Right lobe of liver (tissue), 6 donors: ENCODE results near the gene SH3BP4. TPM values are rescaled to one million over a fixed set of nuclear protein-coding genes. Genes with fewer than 3 reads are reported as not detected.

Experiments used
- ATAC-seq, 4 donors: fragments of 200-7000 bp; cut with Tn5 transposase; one replicate each; pipeline ENCODE4 v1.9.1; 2020; ENCODE audit warnings: mild to moderate bottlenecking in 4 of 4, moderate library complexity in 4 of 4
- DNase-seq, 3 donors: peaks; one replicate each; pipeline ENCODE4 v3.0.0-alpha.2; 2020
- H3K27ac ChIP-seq, 3 donors: fragments of 200-600 bp; one replicate each; pipeline ENCODE4 v1.8.0; 2022
- H3K27me3 ChIP-seq, 2 donors: fragments of 200-600 bp; one replicate each; pipeline ENCODE4 v1.8.0; 2022
- H3K36me3 ChIP-seq, 4 donors: fragments of 200-600 bp; sonication (generic) in 1 of 4; one replicate each; pipeline versions ENCODE4 v1.5.1 to v1.8.0; 2017 to 2022; ENCODE audit warnings: control low read depth in 1 of 4
- H3K4me1 ChIP-seq, 4 donors: fragments of 200-600 bp; sonication (generic) in 1 of 4; one replicate each; pipeline versions ENCODE4 v1.5.1 to v1.8.0; 2017 to 2022; ENCODE audit warnings: control low read depth in 1 of 4
- H3K4me3 ChIP-seq, 3 donors: fragments of 200-600 bp; one replicate each; pipeline ENCODE4 v1.8.0; 2022
- H3K9me3 ChIP-seq, 4 donors: fragments of 200-600 bp; sonication (generic) in 1 of 4; one replicate each; pipeline versions ENCODE4 v1.5.1 to v1.8.0; 2017 to 2022; ENCODE audit warnings: control low read depth in 1 of 4
- CTCF ChIP-seq, 4 donors: fragments of 200-600 bp in 3 of 4; fragments of 450-650 bp in 1 of 4; IDR thresholded peaks; one replicate each; pipeline versions ENCODE4 v1.5.1 to v1.8.0; 2016 to 2022; ENCODE audit warnings: antibody characterized with exemption in 4 of 4, mild to moderate bottlenecking in 2 of 4
- POLR2A ChIP-seq: fragments of 450-650 bp; IDR thresholded peaks from one replicate; pipeline ENCODE4 v1.6.1; 2017; ENCODE audit warnings: antibody characterized with exemption, mild to moderate bottlenecking
- WGBS: methylation state at CpG from one replicate; pipeline ENCODE4 v1.1.6; 2018; ENCODE audit warnings: low coverage, low lambda C conversion rate; ENCODE audit not compliant: insufficient coverage; ENCODE audit errors: missing lambda C conversion rate; 5-methylcytosine and 5-hydroxymethylcytosine counted together
- intact Hi-C, 2 donors: fragments of 100-400 bp; cut with DNase I; formaldehyde crosslinking; loops; one replicate each; pipeline versions ENCODE4 v1.11.2 to v1.14.1; 2022
- total RNA-seq, 6 experiments: library from RNA; depleted of rRNA in 2 of 6; stranded (reverse); fragments of >200 nt in 2 of 6; fragmentation: NEBNext Ultra II Directional in 3 of 6; extraction: Animal tissue kit (Norgen Biotek cat#: 25700) in 3 of 6; gene quantifications; one replicate each; pipeline versions ENCODE4 v1.1.0 to v1.2.4, GENCODE V29; 2016 to 2023
- donor health status: DM: no; HTN: yes; CAD: no.
- donor health status: DM: no; HTN: no; CAD: no.
- donor health status: DM: no; HTN: no; CAD: no.
- donor health status: DM: no; HTN: yes; CAD: no.
- donor health status: DM: no; HTN: yes; CAD: no.

Gene SH3BP4
- total RNA-seq, 6 experiments from 2014 or later, result 18.8 to 30.4 (median 26.3) TPM

GRCh38 chr2:234985608-234986245 is 33.9 kb downstream of the SH3BP4 start:
- peaks cover 0 to 46% (median 20%) of the 10 kb centered on the region in 4 donors for H3K4me1 ChIP-seq
- no peaks in the 10 kb centered on the region for H3K27me3 ChIP-seq
- DNase-seq, result no peak
- no peaks in the 10 kb centered on the region for H3K9me3 ChIP-seq
- H3K36me3 ChIP-seq, result no peaks in the 10 kb centered on the region
- TF ChIP-seq CTCF (IDR thresholded peaks at IDR 0.05), result no peak
- no peak for TF ChIP-seq POLR2A
- H3K4me3 ChIP-seq, result no peak overlapping the region
- intact Hi-C loops, result no loop called here
- ATAC-seq, result no peak
- WGBS, result 98% methylated on average over 10 of the region's 17 CpGs
- no peak overlapping the region for H3K27ac ChIP-seq

- Histone ChIP-seq H3K27ac (no peak overlapping the region), H3K4me3 (no peak overlapping the region)
- WGBS, result 81% methylated on average over 7 of the region's 7 CpGs
These were observed 34.6 kb downstream of the SH3BP4 start for GRCh38 chr2:234986390-234986789.

GRCh38 chr2:234986876-234987720 is 35.3 kb downstream of the SH3BP4 start:
- Histone ChIP-seq H3K27ac (no peak overlapping the region), H3K36me3 (no peaks in the 10 kb centered on the region), H3K27me3 (no peaks in the 10 kb centered on the region), H3K4me3 (no peak overlapping the region), H3K4me1 (peaks cover 0 to 32% (median 12%) of the 10 kb centered on the region in 4 donors), H3K9me3 (no peaks in the 10 kb centered on the region)
- intact Hi-C loops, result no loop called here
- WGBS, result 89% methylated on average over 15 of the region's 17 CpGs
- ATAC-seq (no peak), DNase-seq (no peak)
- TF ChIP-seq CTCF (IDR thresholded peaks at IDR 0.05), result no peak
- no peak for TF ChIP-seq POLR2A

More at GRCh38 chr2:234986390-234986789, 34.6 kb downstream of the SH3BP4 start:
- intact Hi-C loops, result no loop called here
- no peaks in the 10 kb centered on the region for H3K36me3 ChIP-seq
- no peaks in the 10 kb centered on the region for H3K27me3 ChIP-seq
- TF ChIP-seq POLR2A (no peak), CTCF (IDR thresholded peaks at IDR 0.05) (no peak)
- ATAC-seq (no peak), DNase-seq (no peak)
- H3K4me1 ChIP-seq, result peaks cover 0 to 39% (median 17%) of the 10 kb centered on the region in 4 donors
- H3K9me3 ChIP-seq, result no peaks in the 10 kb centered on the region

- 96% methylated on average over 7 of the region's 7 CpGs for WGBS
- Histone ChIP-seq H3K27ac (no peak overlapping the region), H3K4me1 (peaks cover 0 to 26% (median 7%) of the 10 kb centered on the region in 4 donors), H3K36me3 (no peaks in the 10 kb centered on the region), H3K4me3 (no peak overlapping the region), H3K27me3 (no peaks in the 10 kb centered on the region), H3K9me3 (no peaks in the 10 kb centered on the region)
- TF ChIP-seq CTCF (IDR thresholded peaks at IDR 0.05), result no peak
- no peak for TF ChIP-seq POLR2A
- ATAC-seq (no peak), DNase-seq (no peak)
- intact Hi-C loops, result no loop called here
These were observed 35.9 kb downstream of the SH3BP4 start for GRCh38 chr2:234987754-234988153.
